GM19467 (cell line): ENCODE results near the gene SRD5A3.
A peak's percentile ranks its signal among the peaks of the same experiment; 100 is the strongest.

Experiments
- ATAC-seq: cut with Tn5 transposase; IDR thresholded peaks from one replicate; pipeline ENCODE4 v1.9.1; 2021; ENCODE audit warnings: mild to moderate bottlenecking, moderate library complexity; ENCODE audit not compliant: unreplicated experiment

SRD5A3 gene

DNA sequence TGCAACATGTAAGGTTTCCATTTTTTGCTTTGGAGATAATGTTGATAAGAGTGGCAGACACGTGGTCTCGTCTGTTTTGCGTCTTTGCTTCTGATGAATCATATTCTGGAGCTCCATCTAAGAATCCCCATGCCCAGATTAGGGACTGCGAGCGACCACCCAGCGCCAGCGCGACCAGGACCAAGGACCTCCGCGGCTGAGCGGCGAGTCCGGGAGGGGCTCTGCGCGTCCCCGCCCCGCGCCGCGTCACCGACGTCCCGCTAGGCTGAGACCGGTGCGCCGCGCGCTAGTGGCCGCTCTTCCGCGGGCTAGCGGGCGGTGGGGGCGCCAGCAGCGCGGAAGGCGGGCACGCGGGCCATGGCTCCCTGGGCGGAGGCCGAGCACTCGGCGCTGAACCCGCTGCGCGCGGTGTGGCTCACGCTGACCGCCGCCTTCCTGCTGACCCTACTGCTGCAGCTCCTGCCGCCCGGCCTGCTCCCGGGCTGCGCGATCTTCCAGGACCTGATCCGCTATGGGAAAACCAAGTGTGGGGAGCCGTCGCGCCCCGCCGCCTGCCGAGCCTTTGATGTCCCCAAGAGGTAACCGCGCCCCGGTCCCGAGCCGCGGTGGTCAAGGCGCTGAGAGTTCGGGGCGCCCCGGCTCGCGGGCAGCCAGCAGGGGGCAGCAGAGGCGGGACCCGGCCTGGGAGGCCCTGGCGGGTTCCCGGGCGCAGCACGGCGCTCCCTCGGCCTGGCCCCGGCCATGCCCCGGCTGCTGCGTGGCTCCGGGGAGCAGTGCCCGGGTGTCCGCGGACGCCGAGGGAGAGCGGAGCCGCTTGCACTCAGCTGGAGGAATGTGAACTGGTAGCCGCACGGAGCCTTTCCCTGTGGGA, at the start of gene SRD5A3:
Gene SRD5A3, plus strand, starts transcription at position 263 of the 871 bp plus-strand sequence. Its CDS starts 95 bp downstream, at position 358.
- peak; percentile 97 for ATAC-seq

DNA sequence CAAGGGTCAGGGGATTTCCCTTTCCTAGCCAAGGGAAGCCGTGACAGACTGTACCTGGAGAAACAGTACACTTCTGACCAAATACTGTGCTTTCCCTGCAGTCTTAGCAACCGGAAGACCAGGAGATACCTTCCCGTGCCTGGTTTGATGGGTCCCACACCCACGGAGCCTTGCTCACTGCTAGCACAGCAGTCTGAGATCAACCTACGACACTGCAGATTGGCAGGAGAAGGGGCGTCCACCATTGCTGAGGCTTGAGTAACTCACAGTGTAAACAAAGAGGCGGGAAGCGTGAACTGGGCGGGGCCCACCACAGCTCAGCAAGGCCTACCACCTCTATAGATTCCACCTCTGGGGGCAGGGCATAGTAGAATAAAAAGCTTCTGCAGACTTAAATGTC, 48.7 kb upstream of the SRD5A3 start:
- no peak for ATAC-seq

- no peak for ATAC-seq
Observed at GRCh38 chr4:55303760-55304165, 42.3 kb upstream of the SRD5A3 start.

DNA sequence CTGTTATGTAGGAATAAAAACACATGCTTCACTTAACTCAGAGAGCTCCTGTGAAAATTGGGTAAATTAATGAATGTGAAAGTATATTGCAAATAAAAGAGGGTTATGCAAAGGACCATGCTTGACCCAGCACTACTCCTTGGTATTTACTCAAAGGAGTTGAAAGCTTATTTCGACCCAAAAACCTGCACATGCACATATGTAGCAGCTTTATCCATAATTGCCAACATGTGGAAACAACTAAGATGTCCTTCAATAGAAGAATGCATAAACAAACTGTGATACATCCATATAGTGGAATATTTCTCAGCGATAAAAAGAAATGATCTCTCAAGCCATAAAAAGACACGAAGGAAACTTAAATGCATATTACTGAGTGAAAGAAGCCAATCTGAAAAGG, 41.7 kb upstream of the SRD5A3 start:
- ATAC-seq: no peak

DNA sequence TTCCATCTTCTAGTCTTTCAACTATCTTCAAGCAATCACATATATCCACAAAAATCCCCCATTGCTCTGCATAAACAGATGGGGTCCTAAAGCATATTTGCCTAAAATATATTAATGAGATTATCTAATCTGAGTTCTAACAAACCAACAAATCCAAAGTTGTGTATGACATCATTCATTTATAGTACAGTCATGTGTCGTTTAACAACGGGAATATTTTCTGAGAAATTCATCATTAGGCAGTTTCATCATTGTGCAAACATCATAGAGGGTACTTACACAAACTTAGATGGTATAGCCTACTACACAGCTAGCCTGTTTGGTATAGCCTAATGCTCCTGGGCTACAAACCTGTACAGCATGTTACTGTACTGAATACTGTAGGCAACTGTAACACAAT, 38.0 kb upstream of the SRD5A3 start:
- ATAC-seq: no peak

- no peak for ATAC-seq
Observed at GRCh38 chr4:55311792-55312488, 34.1 kb upstream of the SRD5A3 start.

DNA sequence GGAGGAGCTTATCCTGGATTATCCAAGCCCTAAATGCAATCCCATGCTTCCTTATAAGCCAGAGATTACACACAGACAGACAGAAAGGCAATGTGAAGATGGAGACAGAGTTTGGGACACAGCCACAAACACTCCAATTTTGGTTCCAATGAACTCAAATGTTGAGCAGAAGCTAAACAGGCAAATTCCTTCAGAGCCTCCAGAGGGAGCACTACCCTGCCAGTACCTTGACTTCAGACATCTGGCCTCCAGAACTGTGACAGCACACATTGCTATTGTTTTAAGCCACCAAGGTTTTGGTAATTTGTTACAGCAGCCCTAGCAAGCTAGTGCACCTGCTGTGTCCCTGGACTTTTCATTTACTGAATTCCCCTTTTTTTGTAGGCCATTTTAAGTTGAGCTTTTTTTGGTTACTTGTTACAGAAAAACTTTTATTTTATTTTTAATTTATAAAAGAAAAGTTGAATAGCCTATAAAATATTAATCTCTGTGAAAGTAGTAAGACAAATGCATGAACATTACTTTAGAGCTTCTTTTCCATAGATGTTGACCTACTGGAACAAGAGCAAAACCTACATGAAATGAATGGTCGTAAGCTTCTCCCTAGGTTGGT, 33.4 kb upstream of the SRD5A3 start:
- no peak for ATAC-seq

GRCh38 chr4:55314141-55314820, 31.8 kb upstream of the SRD5A3 start:
- no peak for ATAC-seq

GRCh38 chr4:55318175-55319129, 27.6 kb upstream of the SRD5A3 start:
- no peak for ATAC-seq

DNA sequence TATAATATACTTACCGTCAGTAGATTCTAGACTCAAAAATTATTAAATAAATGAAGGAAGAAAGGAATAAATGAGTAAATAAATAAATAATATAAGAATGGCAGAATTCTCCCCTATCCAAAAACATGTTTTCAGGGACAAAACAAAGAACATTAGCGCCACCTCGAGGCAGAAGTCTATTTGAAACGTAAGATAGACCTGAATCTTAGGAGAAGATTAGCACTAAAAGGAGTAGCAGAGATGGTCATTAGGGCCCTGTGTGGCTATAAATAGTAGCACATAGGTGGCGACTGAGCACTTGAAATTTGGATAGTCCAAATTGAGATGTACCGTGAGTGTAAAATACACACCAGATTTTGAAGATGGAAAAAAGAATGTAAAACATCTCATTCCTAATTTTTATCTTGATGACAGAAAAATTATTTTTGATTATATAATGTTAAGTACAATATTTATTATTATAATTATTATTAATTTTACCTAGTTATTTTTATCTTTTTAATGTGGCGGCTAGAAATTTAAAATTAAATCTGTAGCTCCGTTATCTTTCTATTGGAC, 24.3 kb upstream of the SRD5A3 start:
- ATAC-seq: no peak

- no peak for ATAC-seq
Observed at GRCh38 chr4:55323375-55323774, 22.7 kb upstream of the SRD5A3 start.

- no peak for ATAC-seq
Observed at GRCh38 chr4:55326629-55327028, 19.4 kb upstream of the SRD5A3 start.

GRCh38 chr4:55329012-55329411, 17.0 kb upstream of the SRD5A3 start:
- ATAC-seq: no peak

DNA sequence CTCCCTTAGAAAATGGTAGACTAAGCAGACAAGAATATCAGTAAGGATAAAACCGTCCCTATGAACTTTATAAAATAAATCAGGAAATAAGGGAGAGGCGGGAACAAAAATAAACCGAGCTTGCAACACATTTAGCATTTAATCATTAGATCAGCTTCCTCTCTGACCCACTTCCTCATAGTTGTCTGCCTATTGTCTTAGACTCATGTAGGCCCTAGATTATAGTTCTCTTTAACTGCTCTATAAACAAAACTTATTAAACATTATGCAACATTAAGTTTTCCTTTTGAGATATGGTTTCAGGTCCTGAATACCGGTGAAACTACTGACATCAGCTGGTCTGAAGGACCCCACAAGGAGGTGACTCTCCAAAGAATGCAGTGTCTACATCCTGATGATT, 15.8 kb upstream of the SRD5A3 start:
- no peak for ATAC-seq

GRCh38 chr4:55336138-55337034, 9.7 kb upstream of the SRD5A3 start:
- no peak for ATAC-seq

DNA sequence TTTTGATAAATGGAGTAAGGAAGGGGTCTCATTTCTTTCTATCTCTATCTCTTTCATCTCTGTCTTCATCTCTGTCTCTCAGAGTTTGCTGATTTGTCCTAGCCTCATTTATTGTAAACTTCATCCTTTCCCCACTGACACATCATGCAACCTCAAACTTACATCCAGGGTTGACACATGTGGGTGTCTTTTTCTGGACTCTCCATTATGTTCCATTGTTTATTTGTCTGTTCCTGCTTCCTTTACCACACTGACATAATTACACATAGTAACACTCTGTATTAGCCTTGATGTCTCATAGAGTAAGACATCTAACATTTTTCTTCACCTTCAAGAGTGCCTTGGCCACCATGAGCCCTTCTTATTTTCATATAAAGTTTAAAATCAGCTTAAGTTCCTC, 8.1 kb upstream of the SRD5A3 start:
- ATAC-seq: no peak

- no peak for ATAC-seq
Observed at GRCh38 chr4:55338486-55338885, 7.6 kb upstream of the SRD5A3 start.

- ATAC-seq: no peak
Observed at GRCh38 chr4:55340266-55340665, 5.8 kb upstream of the SRD5A3 start.

- ATAC-seq: no peak
Observed at GRCh38 chr4:55343887-55344286, 2.2 kb upstream of the SRD5A3 start.
